ENCODE data around the gene COLGALT1.

GRCh38 chr19:17580470-17581144, 25.2 kb downstream of the COLGALT1 start:
- TF ChIP-seq, protein P1, sequence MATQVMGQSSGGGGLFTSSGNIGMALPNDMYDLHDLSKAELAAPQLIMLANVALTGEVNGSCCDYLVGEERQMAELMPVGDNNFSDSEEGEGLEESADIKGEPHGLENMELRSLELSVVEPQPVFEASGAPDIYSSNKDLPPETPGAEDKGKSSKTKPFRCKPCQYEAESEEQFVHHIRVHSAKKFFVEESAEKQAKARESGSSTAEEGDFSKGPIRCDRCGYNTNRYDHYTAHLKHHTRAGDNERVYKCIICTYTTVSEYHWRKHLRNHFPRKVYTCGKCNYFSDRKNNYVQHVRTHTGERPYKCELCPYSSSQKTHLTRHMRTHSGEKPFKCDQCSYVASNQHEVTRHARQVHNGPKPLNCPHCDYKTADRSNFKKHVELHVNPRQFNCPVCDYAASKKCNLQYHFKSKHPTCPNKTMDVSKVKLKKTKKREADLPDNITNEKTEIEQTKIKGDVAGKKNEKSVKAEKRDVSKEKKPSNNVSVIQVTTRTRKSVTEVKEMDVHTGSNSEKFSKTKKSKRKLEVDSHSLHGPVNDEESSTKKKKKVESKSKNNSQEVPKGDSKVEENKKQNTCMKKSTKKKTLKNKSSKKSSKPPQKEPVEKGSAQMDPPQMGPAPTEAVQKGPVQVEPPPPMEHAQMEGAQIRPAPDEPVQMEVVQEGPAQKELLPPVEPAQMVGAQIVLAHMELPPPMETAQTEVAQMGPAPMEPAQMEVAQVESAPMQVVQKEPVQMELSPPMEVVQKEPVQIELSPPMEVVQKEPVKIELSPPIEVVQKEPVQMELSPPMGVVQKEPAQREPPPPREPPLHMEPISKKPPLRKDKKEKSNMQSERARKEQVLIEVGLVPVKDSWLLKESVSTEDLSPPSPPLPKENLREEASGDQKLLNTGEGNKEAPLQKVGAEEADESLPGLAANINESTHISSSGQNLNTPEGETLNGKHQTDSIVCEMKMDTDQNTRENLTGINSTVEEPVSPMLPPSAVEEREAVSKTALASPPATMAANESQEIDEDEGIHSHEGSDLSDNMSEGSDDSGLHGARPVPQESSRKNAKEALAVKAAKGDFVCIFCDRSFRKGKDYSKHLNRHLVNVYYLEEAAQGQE (IDR thresholded peaks at IDR 0.05; ENCODE audit: insufficient read depth in 1 of 2, low read depth in 2 of 2, low read length in 2 of 2) = no peak
- TF ChIP-seq TAF1 (IDR thresholded peaks at IDR 0.05; ENCODE audit: borderline replicate concordance, insufficient read depth, low read length) (no peak), SIN3A (IDR thresholded peaks at IDR 0.05; ENCODE audit: borderline replicate concordance, insufficient read depth, low read length) (no peak)

Data from PFSK-1 (cell line).